Measurements from ENCODE around the gene DAB2IP. TPM values are rescaled to one million over a fixed set of nuclear protein-coding genes. Genes with fewer than 3 reads are reported as not detected.

DAB2IP gene
- total and polyA plus RNA-seq, 5 donors from 2014 or later, result not detected

DNA sequence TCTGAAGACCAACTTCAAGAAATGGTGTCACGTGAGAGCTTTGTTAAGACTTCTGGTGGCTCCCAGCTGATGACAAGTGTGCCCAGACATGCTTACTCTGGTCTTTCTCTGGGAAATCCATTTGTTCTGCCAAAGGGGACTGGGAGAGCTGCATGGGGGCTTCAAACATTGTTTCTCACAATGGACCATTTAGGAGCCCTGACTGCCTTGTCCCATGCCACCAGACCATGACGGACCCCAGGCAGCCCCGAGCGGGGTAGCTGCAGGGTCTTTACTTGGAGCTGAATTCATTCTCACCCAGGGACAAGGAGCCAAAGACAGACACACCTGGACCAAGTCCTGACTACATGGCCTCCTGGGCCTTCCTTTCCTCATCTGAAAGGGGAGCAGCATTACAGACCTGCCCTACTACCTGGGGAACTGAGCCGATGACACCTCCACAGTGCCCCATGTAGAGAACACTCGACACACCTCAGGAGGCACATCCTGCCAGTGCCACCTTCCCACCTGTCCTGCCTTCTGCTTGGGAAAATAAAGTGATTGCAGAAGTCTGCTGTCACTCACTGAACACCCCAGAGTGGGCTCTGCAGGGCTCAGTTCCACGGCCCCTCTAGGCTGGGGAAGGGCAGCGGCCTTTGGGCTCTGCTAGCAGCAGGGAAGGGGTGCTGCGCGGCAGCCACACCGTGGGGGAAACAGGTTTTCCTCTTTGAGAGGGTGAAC is 169.0 kb downstream of the DAB2IP start:
- Histone ChIP-seq H3K27ac (ENCODE audit: insufficient read depth, low read length, poor library complexity, severe bottlenecking) (no peak overlapping the region), H3K27me3 (ENCODE audit: control insufficient read depth, insufficient read depth, low read length) (no peaks in the 10 kb centered on the region), H3K36me3 (ENCODE audit: control insufficient read depth, insufficient read depth, low read length) (no peaks in the 10 kb centered on the region), H3K9me3 (ENCODE audit: control insufficient read depth in 2 of 2, low read length in 2 of 2) (no peaks in the 10 kb centered on the region), H3K4me1 (ENCODE audit: control insufficient read depth, insufficient read depth, low read length, poor library complexity, severe bottlenecking) (no peaks in the 10 kb centered on the region), H3K4me3 (ENCODE audit: low read depth, low read length) (no peak overlapping the region)
- DNase-seq, result no peak
- Mint-ChIP-seq H3K4me1 (no peaks in the 10 kb centered on the region), H3K9me3 (no peaks in the 10 kb centered on the region), H3K36me3 (no peaks in the 10 kb centered on the region), H3K27ac (no peak overlapping the region), H3K4me3 (no peak overlapping the region), H3K27me3 (peaks cover 5% of the 10 kb centered on the region)
- ATAC-seq (ENCODE audit: low read depth in 2 of 2), result no peak

DNA sequence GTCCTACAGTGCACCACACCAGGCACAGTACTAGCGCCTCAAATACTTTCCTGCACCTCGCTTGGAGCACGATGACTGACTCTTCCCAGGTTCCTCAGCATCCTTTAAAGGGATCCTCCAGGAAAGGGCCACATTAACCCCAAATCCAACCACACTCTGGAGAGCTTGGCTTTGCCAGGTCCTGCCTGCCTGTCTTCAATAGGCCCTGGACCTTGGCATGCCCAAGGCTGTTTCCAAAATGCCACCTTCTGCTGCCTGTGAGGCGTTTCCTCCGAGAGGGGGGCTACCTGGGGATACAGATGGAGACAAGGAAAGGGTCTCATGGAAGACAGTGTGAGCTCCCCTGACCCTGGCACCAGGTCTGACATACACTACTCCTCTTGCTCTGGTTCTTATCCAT is 169.9 kb downstream of the DAB2IP start:
- Histone ChIP-seq H3K4me3 (ENCODE audit: low read depth, low read length) (no peak overlapping the region), H3K27me3 (ENCODE audit: control insufficient read depth, insufficient read depth, low read length) (no peaks in the 10 kb centered on the region), H3K36me3 (ENCODE audit: control insufficient read depth, insufficient read depth, low read length) (no peaks in the 10 kb centered on the region), H3K9me3 (ENCODE audit: control insufficient read depth in 2 of 2, low read length in 2 of 2) (no peaks in the 10 kb centered on the region), H3K4me1 (ENCODE audit: control insufficient read depth, insufficient read depth, low read length, poor library complexity, severe bottlenecking) (no peaks in the 10 kb centered on the region), H3K27ac (ENCODE audit: insufficient read depth, low read length, poor library complexity, severe bottlenecking) (no peak overlapping the region)
- DNase-seq, result no peak
- Mint-ChIP-seq H3K36me3 (no peaks in the 10 kb centered on the region), H3K4me3 (no peak overlapping the region), H3K9me3 (no peaks in the 10 kb centered on the region), H3K4me1 (no peaks in the 10 kb centered on the region), H3K27ac (no peak overlapping the region), H3K27me3 (peaks cover 5% of the 10 kb centered on the region)
- no peak for ATAC-seq (ENCODE audit: low read depth in 2 of 2)

GRCh38 chr9:121822093-121823085 is 171.0 kb downstream of the DAB2IP start:
- Mint-ChIP-seq H3K9me3 (no peaks in the 10 kb centered on the region), H3K4me1 (no peaks in the 10 kb centered on the region), H3K27ac (no peak overlapping the region), H3K36me3 (no peaks in the 10 kb centered on the region), H3K4me3 (no peak overlapping the region), H3K27me3 (peaks cover 5% of the 10 kb centered on the region)
- Histone ChIP-seq H3K4me1 (ENCODE audit: control insufficient read depth, insufficient read depth, low read length, poor library complexity, severe bottlenecking) (no peaks in the 10 kb centered on the region), H3K27ac (ENCODE audit: insufficient read depth, low read length, poor library complexity, severe bottlenecking) (no peak overlapping the region), H3K4me3 (ENCODE audit: low read depth, low read length) (no peak overlapping the region), H3K36me3 (ENCODE audit: control insufficient read depth, insufficient read depth, low read length) (no peaks in the 10 kb centered on the region), H3K27me3 (ENCODE audit: control insufficient read depth, insufficient read depth, low read length) (no peaks in the 10 kb centered on the region), H3K9me3 (ENCODE audit: control insufficient read depth in 2 of 2, low read length in 2 of 2) (no peaks in the 10 kb centered on the region)
- DNase-seq (no peak), ATAC-seq (ENCODE audit: low read depth in 2 of 2) (no peak)

- Histone ChIP-seq H3K4me1 (ENCODE audit: control insufficient read depth, insufficient read depth, low read length, poor library complexity, severe bottlenecking) (no peaks in the 10 kb centered on the region), H3K27me3 (ENCODE audit: control insufficient read depth, insufficient read depth, low read length) (no peaks in the 10 kb centered on the region), H3K27ac (ENCODE audit: insufficient read depth, low read length, poor library complexity, severe bottlenecking) (no peak overlapping the region), H3K9me3 (ENCODE audit: control insufficient read depth in 2 of 2, low read length in 2 of 2) (no peaks in the 10 kb centered on the region), H3K36me3 (ENCODE audit: control insufficient read depth, insufficient read depth, low read length) (no peaks in the 10 kb centered on the region), H3K4me3 (ENCODE audit: low read depth, low read length) (no peak overlapping the region)
- H3K27ac Mint-ChIP-seq, result no peak overlapping the region
- no peaks in the 10 kb centered on the region for H3K9me3 Mint-ChIP-seq
- H3K4me1 Mint-ChIP-seq, result no peaks in the 10 kb centered on the region
- H3K36me3 Mint-ChIP-seq, result no peaks in the 10 kb centered on the region
- no peak overlapping the region for H3K4me3 Mint-ChIP-seq
- H3K27me3 Mint-ChIP-seq, result peaks cover 5% of the 10 kb centered on the region
- ATAC-seq (ENCODE audit: low read depth in 2 of 2), result no peak
- DNase-seq, result no peak
Observed at GRCh38 chr9:121823451-121824169, 172.2 kb downstream of the DAB2IP start.

GRCh38 chr9:121824651-121825030 is 173.2 kb downstream of the DAB2IP start:
- no peak overlapping the region for H3K4me3 ChIP-seq (ENCODE audit: low read depth, low read length)
- Mint-ChIP-seq H3K4me1 (no peaks in the 10 kb centered on the region), H3K9me3 (no peaks in the 10 kb centered on the region), H3K27ac (no peak overlapping the region), H3K27me3 (peaks cover 5% of the 10 kb centered on the region), H3K36me3 (no peaks in the 10 kb centered on the region), H3K4me3 (no peak overlapping the region)
- no peak overlapping the region for H3K27ac ChIP-seq (ENCODE audit: insufficient read depth, low read length, poor library complexity, severe bottlenecking)
- no peaks in the 10 kb centered on the region for H3K9me3 ChIP-seq (ENCODE audit: control insufficient read depth in 2 of 2, low read length in 2 of 2)
- DNase-seq, result no peak
- no peak for ATAC-seq (ENCODE audit: low read depth in 2 of 2)
- H3K36me3 ChIP-seq (ENCODE audit: control insufficient read depth, insufficient read depth, low read length), result no peaks in the 10 kb centered on the region
- no peaks in the 10 kb centered on the region for H3K27me3 ChIP-seq (ENCODE audit: control insufficient read depth, insufficient read depth, low read length)
- no peaks in the 10 kb centered on the region for H3K4me1 ChIP-seq (ENCODE audit: control insufficient read depth, insufficient read depth, low read length, poor library complexity, severe bottlenecking)

DNA sequence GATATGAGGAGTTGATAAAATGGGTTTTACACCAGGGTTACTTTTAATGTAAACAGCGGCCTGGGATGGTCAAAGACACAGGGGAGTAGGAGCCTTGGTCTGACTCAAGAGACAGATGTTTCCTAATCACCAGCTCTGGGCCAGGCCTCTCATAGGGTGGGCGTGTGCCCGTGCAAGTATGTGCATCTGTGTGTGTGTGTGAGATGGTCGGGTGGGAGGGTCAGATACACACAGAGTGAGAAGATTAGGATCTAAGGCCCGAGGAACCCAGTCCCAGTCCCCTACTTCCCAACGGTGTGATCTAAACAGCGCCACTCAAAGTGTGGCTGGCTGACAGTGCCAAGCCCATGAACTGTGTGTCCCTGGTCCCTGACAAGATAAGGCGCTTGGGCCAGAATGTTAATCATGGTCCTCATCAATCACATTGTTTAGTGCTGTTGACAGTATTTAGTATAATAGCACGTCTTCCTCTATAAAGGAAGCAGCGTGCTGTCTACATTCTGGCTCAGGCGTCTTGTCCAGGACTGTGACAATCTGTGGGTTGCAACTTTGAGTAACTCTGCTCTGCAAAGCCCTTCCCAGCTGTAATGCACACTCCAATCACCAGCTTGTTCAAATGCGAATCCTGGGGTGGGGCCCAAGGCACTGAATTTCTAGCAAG is 173.7 kb downstream of the DAB2IP start:
- Mint-ChIP-seq H3K27ac (no peak overlapping the region), H3K36me3 (no peaks in the 10 kb centered on the region), H3K27me3 (peaks cover 5% of the 10 kb centered on the region), H3K9me3 (no peaks in the 10 kb centered on the region), H3K4me1 (no peaks in the 10 kb centered on the region), H3K4me3 (no peak overlapping the region)
- DNase-seq (no peak), ATAC-seq (ENCODE audit: low read depth in 2 of 2) (no peak)
- Histone ChIP-seq H3K4me1 (ENCODE audit: control insufficient read depth, insufficient read depth, low read length, poor library complexity, severe bottlenecking) (no peaks in the 10 kb centered on the region), H3K27ac (ENCODE audit: insufficient read depth, low read length, poor library complexity, severe bottlenecking) (no peak overlapping the region), H3K27me3 (ENCODE audit: control insufficient read depth, insufficient read depth, low read length) (no peaks in the 10 kb centered on the region), H3K4me3 (ENCODE audit: low read depth, low read length) (no peak overlapping the region), H3K36me3 (ENCODE audit: control insufficient read depth, insufficient read depth, low read length) (no peaks in the 10 kb centered on the region), H3K9me3 (ENCODE audit: control insufficient read depth in 2 of 2, low read length in 2 of 2) (no peaks in the 10 kb centered on the region)

- Histone ChIP-seq H3K4me3 (ENCODE audit: low read depth, low read length) (no peak overlapping the region), H3K27ac (ENCODE audit: insufficient read depth, low read length, poor library complexity, severe bottlenecking) (no peak overlapping the region), H3K36me3 (ENCODE audit: control insufficient read depth, insufficient read depth, low read length) (no peaks in the 10 kb centered on the region), H3K9me3 (ENCODE audit: control insufficient read depth in 2 of 2, low read length in 2 of 2) (no peaks in the 10 kb centered on the region), H3K27me3 (ENCODE audit: control insufficient read depth, insufficient read depth, low read length) (no peaks in the 10 kb centered on the region), H3K4me1 (ENCODE audit: control insufficient read depth, insufficient read depth, low read length, poor library complexity, severe bottlenecking) (no peaks in the 10 kb centered on the region)
- Mint-ChIP-seq H3K36me3 (no peaks in the 10 kb centered on the region), H3K4me1 (no peaks in the 10 kb centered on the region), H3K27ac (no peak overlapping the region), H3K4me3 (no peak overlapping the region), H3K9me3 (no peaks in the 10 kb centered on the region), H3K27me3 (peaks cover 5% of the 10 kb centered on the region)
- no peak for ATAC-seq (ENCODE audit: low read depth in 2 of 2)
- DNase-seq, result no peak
Observed at GRCh38 chr9:121826711-121827110, 175.3 kb downstream of the DAB2IP start.

All from CD4-positive, CD25-positive, alpha-beta regulatory T cell (primary cell).